NCI-H1092 treated with DMSO at 0.1 percent for 48 hours (cell line): ENCODE measurements around the gene LARP4B.
"Not testable (repeated sequence)": the region's sequence is repeated elsewhere in the genome, so short reads cannot be mapped to it uniquely, and the experiment has no call there.

Experiments
- DNase-seq: peaks from one replicate; lab custom pipeline; 2025; lab: John Stamatoyannopoulos, UW

Gene LARP4B

GRCh38 chr10:785861-786214 lies 145.7 kb downstream of the LARP4B start:
- DNase-seq: no peak

- no peak for DNase-seq
Observed at GRCh38 chr10:785089-785860, 146.2 kb downstream of the LARP4B start.

GRCh38 chr10:784403-785088 lies 147.0 kb downstream of the LARP4B start:
- DNase-seq: peak; percentile 4

- no peak for DNase-seq
Observed at GRCh38 chr10:782751-783648, 148.5 kb downstream of the LARP4B start.

- no peak for DNase-seq
Observed at GRCh38 chr10:780536-781524, 150.7 kb downstream of the LARP4B start.

GRCh38 chr10:778626-779330 lies 152.7 kb downstream of the LARP4B start:
- DNase-seq: no peak

- no peak for DNase-seq
Observed at GRCh38 chr10:777913-778479, 153.5 kb downstream of the LARP4B start.

GRCh38 chr10:776772-777171 lies 154.7 kb downstream of the LARP4B start:
- no peak for DNase-seq

GRCh38 chr10:775245-776075 lies 156.0 kb downstream of the LARP4B start:
- DNase-seq: no peak

- DNase-seq: no peak
Observed at GRCh38 chr10:774661-775244, 156.8 kb downstream of the LARP4B start.

- DNase-seq: no peak
Observed at GRCh38 chr10:774223-774622, 157.3 kb downstream of the LARP4B start.

- no peak for DNase-seq
Observed at GRCh38 chr10:773562-774161, 157.8 kb downstream of the LARP4B start.

GRCh38 chr10:772227-772637 lies 159.3 kb downstream of the LARP4B start:
- DNase-seq: no peak

GRCh38 chr10:771647-772046 lies 159.9 kb downstream of the LARP4B start:
- no peak for DNase-seq

GRCh38 chr10:770975-771374 lies 160.5 kb downstream of the LARP4B start:
- DNase-seq: no peak

GRCh38 chr10:770048-770712 lies 161.3 kb downstream of the LARP4B start:
- DNase-seq: not testable (repeated sequence)

- DNase-seq: no peak
Observed at GRCh38 chr10:767794-768193, 163.7 kb downstream of the LARP4B start.

GRCh38 chr10:767211-767610 lies 164.3 kb downstream of the LARP4B start:
- no peak for DNase-seq
